Activated naive CD4-positive, alpha-beta T cell treated with anti-CD3 and anti-CD28 coated beads, Interleukin-2, amount 50 U/mL, for 24 hours (primary cell): Measurements from ENCODE around the gene DTWD2.
A peak's percentile ranks its signal among the peaks of the same experiment; 100 is the strongest.

Source experiments
- H3K27ac Mint-ChIP-seq: one replicate; pipeline ENCODE4 v1.8.0; 2021; ENCODE audit warnings: mild to moderate bottlenecking, mixed read lengths
- H3K27me3 Mint-ChIP-seq: one replicate; pipeline ENCODE4 v1.8.0; 2021; ENCODE audit warnings: mixed read lengths
- H3K36me3 Mint-ChIP-seq: one replicate; pipeline ENCODE4 v1.8.0; 2021; ENCODE audit warnings: mixed read lengths
- H3K4me1 Mint-ChIP-seq: one replicate; pipeline ENCODE4 v1.8.0; 2021; ENCODE audit warnings: mixed read lengths
- H3K4me3 Mint-ChIP-seq: one replicate; pipeline ENCODE4 v1.8.0; 2021; ENCODE audit warnings: mild to moderate bottlenecking, mixed read lengths
- H3K9me3 Mint-ChIP-seq: one replicate; pipeline ENCODE4 v1.8.0; 2021; ENCODE audit warnings: mixed read lengths

The DTWD2 gene

DNA sequence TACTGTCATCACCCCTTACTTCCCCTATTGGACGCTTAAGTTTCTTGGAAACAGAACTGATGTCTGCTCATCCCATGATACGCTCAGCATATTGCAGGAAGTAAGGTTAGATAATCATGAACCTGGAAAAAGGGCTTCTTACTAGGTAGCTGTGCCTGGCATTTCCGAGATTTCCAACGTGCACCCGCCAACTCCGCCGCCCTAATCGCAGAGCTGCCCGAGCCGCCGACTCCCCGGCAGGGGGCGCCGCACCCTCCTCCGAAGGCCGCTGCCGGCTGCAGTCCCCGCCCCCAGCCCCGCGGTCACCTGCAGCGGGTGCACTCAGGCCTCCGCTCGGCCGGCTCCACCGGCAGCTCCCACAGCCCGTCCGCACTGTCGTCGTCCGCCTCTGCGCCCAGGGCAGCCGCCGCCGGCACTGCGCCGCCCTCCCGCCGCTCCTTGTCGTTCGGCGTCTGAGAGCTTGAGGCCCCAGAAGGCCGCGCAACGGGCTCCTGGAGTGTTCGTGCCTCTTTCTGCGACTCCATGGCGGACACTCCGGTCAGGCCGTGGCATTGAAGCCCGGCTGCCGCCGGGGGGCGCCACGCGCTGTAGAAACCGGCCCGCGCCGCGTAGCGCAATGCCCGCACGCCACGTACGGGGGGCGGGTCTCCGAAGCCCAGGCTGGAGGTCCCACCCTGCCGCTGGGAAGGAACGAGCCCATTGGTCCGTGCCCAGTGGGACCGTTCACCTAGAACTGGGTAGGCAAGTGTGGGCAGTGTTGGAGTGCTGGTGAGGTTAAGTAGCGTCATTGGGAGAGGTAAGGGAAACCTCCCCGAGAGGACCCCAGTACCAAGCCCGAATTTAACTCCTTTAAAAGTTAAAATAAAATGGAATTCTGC, at the start of gene DTWD2:
DTWD2 (minus strand) TSS at position 560 of the 878 bp plus-strand sequence; CDS start at position 524, 36 bp downstream.
- Mint-ChIP-seq H3K36me3 (no peaks in the 10 kb centered on the region), H3K4me3 (peak within 1 kb of the TSS; percentile 79), H3K9me3 (no peaks in the 10 kb centered on the region), H3K27me3 (no peaks in the 10 kb centered on the region), H3K4me1 (peaks cover 29% of the 10 kb centered on the region), H3K27ac (peak within 1 kb of the TSS; percentile 82)

- H3K27me3 Mint-ChIP-seq: no peaks in the 10 kb centered on the region
- no peaks in the 10 kb centered on the region for H3K36me3 Mint-ChIP-seq
- H3K9me3 Mint-ChIP-seq: no peaks in the 10 kb centered on the region
- H3K27ac Mint-ChIP-seq: no peak overlapping the region
- peaks cover 13% of the 10 kb centered on the region for H3K4me1 Mint-ChIP-seq
- H3K4me3 Mint-ChIP-seq: no peak overlapping the region
These were observed 49.3 kb upstream of the DTWD2 start for GRCh38 chr5:119037496-119038215.

GRCh38 chr5:119036101-119036762, 47.9 kb upstream of the DTWD2 start:
- Mint-ChIP-seq H3K9me3 (no peaks in the 10 kb centered on the region), H3K4me1 (peaks cover 26% of the 10 kb centered on the region), H3K4me3 (peak overlapping the region; percentile 40), H3K36me3 (no peaks in the 10 kb centered on the region), H3K27me3 (no peaks in the 10 kb centered on the region), H3K27ac (peak overlapping the region; percentile 91)

GRCh38 chr5:119033135-119033534, 44.8 kb upstream of the DTWD2 start:
- Mint-ChIP-seq H3K9me3 (no peaks in the 10 kb centered on the region), H3K27ac (peak overlapping the region; percentile 62), H3K4me3 (no peak overlapping the region), H3K4me1 (peaks cover 36% of the 10 kb centered on the region), H3K36me3 (peaks cover 2% of the 10 kb centered on the region), H3K27me3 (no peaks in the 10 kb centered on the region)

DNA sequence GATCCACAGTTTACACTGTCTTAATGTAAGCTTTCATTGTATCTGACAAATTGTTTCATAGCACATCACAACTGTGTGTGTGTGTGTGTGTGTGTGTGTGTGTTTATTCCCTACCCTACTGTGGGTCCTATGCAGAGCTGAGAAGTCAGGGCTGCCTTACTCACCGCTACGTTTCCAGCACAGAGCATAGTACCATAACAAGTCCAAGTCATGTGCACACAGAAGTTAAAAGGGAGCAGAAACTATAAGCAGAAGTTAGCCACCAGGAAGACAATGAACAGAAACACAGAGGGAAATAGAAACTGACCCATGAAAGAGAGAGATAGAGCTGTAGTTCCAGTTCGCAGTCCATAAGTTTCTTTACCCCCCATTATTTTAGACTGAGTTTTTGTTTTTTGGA, 44.3 kb upstream of the DTWD2 start:
- peak overlapping the region; percentile 94 for H3K27ac Mint-ChIP-seq
- H3K27me3 Mint-ChIP-seq: no peaks in the 10 kb centered on the region
- peaks cover 36% of the 10 kb centered on the region for H3K4me1 Mint-ChIP-seq
- no peaks in the 10 kb centered on the region for H3K9me3 Mint-ChIP-seq
- H3K4me3 Mint-ChIP-seq: no peak overlapping the region
- peaks cover 2% of the 10 kb centered on the region for H3K36me3 Mint-ChIP-seq

DNA sequence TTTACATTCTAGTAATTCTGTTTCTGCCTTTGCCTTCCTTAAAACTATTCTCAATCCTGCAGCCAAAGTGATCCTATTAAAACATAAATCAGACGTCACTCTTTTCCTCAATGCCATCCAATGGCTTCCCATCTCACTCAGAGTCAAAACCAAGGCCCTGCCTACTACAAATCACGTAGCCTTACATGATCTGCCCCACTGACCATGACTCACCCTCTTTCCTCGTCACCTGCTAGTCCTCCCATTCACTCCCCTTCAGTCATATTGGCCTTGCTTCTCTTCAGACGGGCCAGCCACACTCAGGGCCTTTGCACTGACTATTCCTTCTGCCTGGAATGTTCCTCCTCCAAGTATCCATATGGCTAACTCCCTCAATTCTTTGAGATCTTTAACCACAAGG, 43.6 kb upstream of the DTWD2 start:
- Mint-ChIP-seq H3K27me3 (no peaks in the 10 kb centered on the region), H3K36me3 (peaks cover 2% of the 10 kb centered on the region), H3K27ac (peak overlapping the region; percentile 94), H3K4me1 (peaks cover 36% of the 10 kb centered on the region), H3K9me3 (no peaks in the 10 kb centered on the region), H3K4me3 (peak overlapping the region; percentile 51)

- peak overlapping the region; percentile 60 for H3K4me3 Mint-ChIP-seq
- H3K9me3 Mint-ChIP-seq: no peaks in the 10 kb centered on the region
- H3K4me1 Mint-ChIP-seq: peaks cover 35% of the 10 kb centered on the region
- peaks cover 2% of the 10 kb centered on the region for H3K36me3 Mint-ChIP-seq
- no peaks in the 10 kb centered on the region for H3K27me3 Mint-ChIP-seq
- H3K27ac Mint-ChIP-seq: peak overlapping the region; percentile 94
These were observed 42.9 kb upstream of the DTWD2 start for GRCh38 chr5:119031011-119031886.

- peaks cover 4% of the 10 kb centered on the region for H3K9me3 Mint-ChIP-seq
- no peak overlapping the region for H3K27ac Mint-ChIP-seq
- H3K27me3 Mint-ChIP-seq: no peaks in the 10 kb centered on the region
- H3K4me1 Mint-ChIP-seq: peaks cover 33% of the 10 kb centered on the region
- no peak overlapping the region for H3K4me3 Mint-ChIP-seq
- H3K36me3 Mint-ChIP-seq: peaks cover 2% of the 10 kb centered on the region
These were observed 40.2 kb upstream of the DTWD2 start for GRCh38 chr5:119028575-119028974.

GRCh38 chr5:119022773-119023172, 34.4 kb upstream of the DTWD2 start:
- H3K27me3 Mint-ChIP-seq: no peaks in the 10 kb centered on the region
- H3K9me3 Mint-ChIP-seq: peaks cover 4% of the 10 kb centered on the region
- H3K27ac Mint-ChIP-seq: no peak overlapping the region
- H3K4me1 Mint-ChIP-seq: peaks cover 9% of the 10 kb centered on the region
- H3K4me3 Mint-ChIP-seq: no peak overlapping the region
- H3K36me3 Mint-ChIP-seq: no peaks in the 10 kb centered on the region

DNA sequence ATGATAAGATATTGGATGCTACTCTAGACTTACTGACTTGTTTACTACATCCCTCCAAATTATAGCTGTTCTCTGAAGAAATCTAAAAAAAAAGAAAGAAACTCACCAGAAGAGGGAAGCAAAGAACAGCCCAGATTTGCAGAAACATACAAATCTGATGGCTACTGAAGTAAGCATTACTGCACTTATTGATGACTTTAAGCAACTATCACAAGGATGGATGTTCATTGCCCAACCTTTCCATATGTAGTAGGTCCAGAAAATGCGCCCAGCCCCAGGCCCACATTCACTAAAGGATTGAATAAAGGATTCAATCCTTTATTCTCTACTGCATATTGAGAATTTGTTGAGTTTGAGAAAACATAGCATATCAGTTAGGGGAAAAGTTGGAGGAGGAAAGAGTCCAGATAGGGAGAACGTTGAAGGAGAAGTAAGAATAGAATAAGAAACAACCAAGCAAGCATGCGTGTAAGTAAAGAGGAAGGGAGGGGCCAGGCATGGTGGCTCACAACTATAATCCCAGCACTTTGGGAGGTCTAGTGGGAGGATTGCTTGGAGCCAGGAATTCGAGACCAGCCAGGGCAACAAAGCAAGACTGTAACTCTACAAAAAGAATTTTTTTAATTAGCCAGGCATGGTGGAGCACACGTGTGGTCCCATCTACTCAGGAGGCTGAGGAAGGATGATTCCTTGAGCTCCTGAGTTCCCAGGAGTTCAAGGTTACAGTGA, 33.8 kb upstream of the DTWD2 start:
- Mint-ChIP-seq H3K36me3 (no peaks in the 10 kb centered on the region), H3K27me3 (no peaks in the 10 kb centered on the region), H3K9me3 (peaks cover 4% of the 10 kb centered on the region), H3K4me1 (peaks cover 9% of the 10 kb centered on the region), H3K27ac (peak overlapping the region; percentile 33), H3K4me3 (no peak overlapping the region)

GRCh38 chr5:119021149-119021732, 32.9 kb upstream of the DTWD2 start:
- peaks cover 4% of the 10 kb centered on the region for H3K9me3 Mint-ChIP-seq
- peaks cover 9% of the 10 kb centered on the region for H3K4me1 Mint-ChIP-seq
- no peak overlapping the region for H3K4me3 Mint-ChIP-seq
- no peaks in the 10 kb centered on the region for H3K27me3 Mint-ChIP-seq
- H3K27ac Mint-ChIP-seq: no peak overlapping the region
- H3K36me3 Mint-ChIP-seq: no peaks in the 10 kb centered on the region

GRCh38 chr5:119019949-119020348, 31.6 kb upstream of the DTWD2 start:
- H3K27ac Mint-ChIP-seq: no peak overlapping the region
- H3K9me3 Mint-ChIP-seq: peaks cover 2% of the 10 kb centered on the region
- no peaks in the 10 kb centered on the region for H3K27me3 Mint-ChIP-seq
- peaks cover 9% of the 10 kb centered on the region for H3K4me1 Mint-ChIP-seq
- no peak overlapping the region for H3K4me3 Mint-ChIP-seq
- H3K36me3 Mint-ChIP-seq: no peaks in the 10 kb centered on the region

- Mint-ChIP-seq H3K27me3 (no peaks in the 10 kb centered on the region), H3K27ac (no peak overlapping the region), H3K4me3 (no peak overlapping the region), H3K36me3 (no peaks in the 10 kb centered on the region), H3K9me3 (no peaks in the 10 kb centered on the region), H3K4me1 (peaks cover 9% of the 10 kb centered on the region)
These were observed 31.2 kb upstream of the DTWD2 start for GRCh38 chr5:119019501-119019900.

- H3K9me3 Mint-ChIP-seq: no peaks in the 10 kb centered on the region
- H3K4me3 Mint-ChIP-seq: no peak overlapping the region
- no peaks in the 10 kb centered on the region for H3K36me3 Mint-ChIP-seq
- no peak overlapping the region for H3K27ac Mint-ChIP-seq
- no peaks in the 10 kb centered on the region for H3K27me3 Mint-ChIP-seq
- H3K4me1 Mint-ChIP-seq: peaks cover 6% of the 10 kb centered on the region
These were observed 29.6 kb upstream of the DTWD2 start for GRCh38 chr5:119017994-119018393.
